ENCODE data around the gene UBR4.

Gene UBR4

GRCh38 chr1:19033926-19034680 is 176.0 kb downstream of the UBR4 start:
- no peaks in the 10 kb centered on the region for H3K4me1 ChIP-seq
- H3K9ac ChIP-seq, result no peak overlapping the region
- H3K9me3 ChIP-seq (ENCODE audit: control insufficient read depth, low read length), result no peaks in the 10 kb centered on the region
- H3K4me3 ChIP-seq (ENCODE audit: low read depth, low read length), result no peak overlapping the region
- H2AFZ ChIP-seq, result no peak overlapping the region
- H3K27ac ChIP-seq, result no peak overlapping the region
- no peaks in the 10 kb centered on the region for H3K79me2 ChIP-seq
- TF ChIP-seq CTCF (IDR thresholded peaks at IDR 0.05), result no peak
- no peaks in the 10 kb centered on the region for H3K36me3 ChIP-seq (ENCODE audit: control insufficient read depth, insufficient read depth, low read length)
- no peaks in the 10 kb centered on the region for H3K27me3 ChIP-seq (ENCODE audit: control insufficient read depth, insufficient read depth, low read length)
- no peak overlapping the region for H3K4me2 ChIP-seq (ENCODE audit: low read length)

GRCh38 chr1:19033515-19033839 is 176.6 kb downstream of the UBR4 start:
- Histone ChIP-seq H3K9me3 (ENCODE audit: control insufficient read depth, low read length) (no peaks in the 10 kb centered on the region), H3K4me2 (ENCODE audit: low read length) (no peak overlapping the region), H3K4me1 (no peaks in the 10 kb centered on the region), H3K36me3 (ENCODE audit: control insufficient read depth, insufficient read depth, low read length) (no peaks in the 10 kb centered on the region), H3K27me3 (ENCODE audit: control insufficient read depth, insufficient read depth, low read length) (no peaks in the 10 kb centered on the region), H3K27ac (no peak overlapping the region), H2AFZ (no peak overlapping the region), H3K9ac (no peak overlapping the region), H3K4me3 (ENCODE audit: low read depth, low read length) (no peak overlapping the region), H3K79me2 (no peaks in the 10 kb centered on the region)
- no peak for TF ChIP-seq CTCF (IDR thresholded peaks at IDR 0.05)

GRCh38 chr1:19032701-19033514 is 177.2 kb downstream of the UBR4 start:
- Histone ChIP-seq H3K9ac (no peak overlapping the region), H3K36me3 (ENCODE audit: control insufficient read depth, insufficient read depth, low read length) (no peaks in the 10 kb centered on the region), H3K9me3 (ENCODE audit: control insufficient read depth, low read length) (no peaks in the 10 kb centered on the region), H3K4me2 (ENCODE audit: low read length) (no peak overlapping the region), H3K79me2 (no peaks in the 10 kb centered on the region), H3K27me3 (ENCODE audit: control insufficient read depth, insufficient read depth, low read length) (no peaks in the 10 kb centered on the region), H3K4me1 (no peaks in the 10 kb centered on the region), H2AFZ (no peak overlapping the region), H3K4me3 (ENCODE audit: low read depth, low read length) (no peak overlapping the region), H3K27ac (no peak overlapping the region)
- TF ChIP-seq CTCF (IDR thresholded peaks at IDR 0.05), result no peak

GRCh38 chr1:19032413-19032695 is 177.7 kb downstream of the UBR4 start:
- TF ChIP-seq CTCF (IDR thresholded peaks at IDR 0.05), result no peak
- H3K27me3 ChIP-seq (ENCODE audit: control insufficient read depth, insufficient read depth, low read length), result no peaks in the 10 kb centered on the region

More at GRCh38 chr1:19032413-19032695, 177.7 kb downstream of the UBR4 start:
- no peak overlapping the region for H3K4me3 ChIP-seq (ENCODE audit: low read depth, low read length)
- no peaks in the 10 kb centered on the region for H3K9me3 ChIP-seq (ENCODE audit: control insufficient read depth, low read length)
- no peaks in the 10 kb centered on the region for H3K4me1 ChIP-seq
- no peak overlapping the region for H3K9ac ChIP-seq
- H2AFZ ChIP-seq, result no peak overlapping the region
- H3K79me2 ChIP-seq, result no peaks in the 10 kb centered on the region
- no peaks in the 10 kb centered on the region for H3K36me3 ChIP-seq (ENCODE audit: control insufficient read depth, insufficient read depth, low read length)
- no peak overlapping the region for H3K4me2 ChIP-seq (ENCODE audit: low read length)
- no peak overlapping the region for H3K27ac ChIP-seq
